Measurements from ENCODE around the gene MYBPHL.

MYBPHL gene

GRCh38 chr1:109261006-109261405, 45.8 kb downstream of the MYBPHL start:
- Histone ChIP-seq H3K9ac (no peak overlapping the region), H3K27me3 (ENCODE audit: control insufficient read depth, insufficient read depth, low read length) (no peaks in the 10 kb centered on the region), H3K27ac (no peak overlapping the region), H3K4me3 (ENCODE audit: low read depth, low read length) (no peak overlapping the region), H3K4me2 (ENCODE audit: low read length) (no peak overlapping the region), H2AFZ (no peak overlapping the region), H3K36me3 (ENCODE audit: control insufficient read depth, insufficient read depth, low read length) (no peaks in the 10 kb centered on the region), H3K9me3 (ENCODE audit: control insufficient read depth, low read length) (no peaks in the 10 kb centered on the region), H3K79me2 (no peaks in the 10 kb centered on the region), H3K4me1 (no peaks in the 10 kb centered on the region)
- TF ChIP-seq CTCF (IDR thresholded peaks at IDR 0.05): no peak

GRCh38 chr1:109259674-109260557, 46.9 kb downstream of the MYBPHL start:
- Histone ChIP-seq H3K9ac (no peak overlapping the region), H3K9me3 (ENCODE audit: control insufficient read depth, low read length) (no peaks in the 10 kb centered on the region), H3K27me3 (ENCODE audit: control insufficient read depth, insufficient read depth, low read length) (no peaks in the 10 kb centered on the region), H3K4me1 (no peaks in the 10 kb centered on the region), H3K4me2 (ENCODE audit: low read length) (no peak overlapping the region), H3K36me3 (ENCODE audit: control insufficient read depth, insufficient read depth, low read length) (no peaks in the 10 kb centered on the region), H3K27ac (no peak overlapping the region), H3K4me3 (ENCODE audit: low read depth, low read length) (no peak overlapping the region), H3K79me2 (no peaks in the 10 kb centered on the region), H2AFZ (no peak overlapping the region)
- TF ChIP-seq CTCF (IDR thresholded peaks at IDR 0.05): no peak

GRCh38 chr1:109258481-109259466, 48.0 kb downstream of the MYBPHL start:
- TF ChIP-seq CTCF (IDR thresholded peaks at IDR 0.05): no peak
- Histone ChIP-seq H3K9ac (no peak overlapping the region), H3K27me3 (ENCODE audit: control insufficient read depth, insufficient read depth, low read length) (no peaks in the 10 kb centered on the region), H3K9me3 (ENCODE audit: control insufficient read depth, low read length) (no peaks in the 10 kb centered on the region), H3K4me2 (ENCODE audit: low read length) (no peak overlapping the region), H2AFZ (no peak overlapping the region), H3K79me2 (no peaks in the 10 kb centered on the region), H3K4me3 (ENCODE audit: low read depth, low read length) (no peak overlapping the region), H3K4me1 (peaks cover 3% of the 10 kb centered on the region), H3K27ac (no peak overlapping the region), H3K36me3 (ENCODE audit: control insufficient read depth, insufficient read depth, low read length) (no peaks in the 10 kb centered on the region)

GRCh38 chr1:109257682-109258421, 49.0 kb downstream of the MYBPHL start:
- Histone ChIP-seq H3K27me3 (ENCODE audit: control insufficient read depth, insufficient read depth, low read length) (no peaks in the 10 kb centered on the region), H3K9me3 (ENCODE audit: control insufficient read depth, low read length) (no peaks in the 10 kb centered on the region), H3K27ac (no peak overlapping the region), H3K4me3 (ENCODE audit: low read depth, low read length) (no peak overlapping the region), H3K79me2 (no peaks in the 10 kb centered on the region), H3K4me2 (ENCODE audit: low read length) (no peak overlapping the region), H2AFZ (no peak overlapping the region), H3K9ac (no peak overlapping the region), H3K4me1 (peaks cover 4% of the 10 kb centered on the region), H3K36me3 (ENCODE audit: control insufficient read depth, insufficient read depth, low read length) (no peaks in the 10 kb centered on the region)
- TF ChIP-seq CTCF (IDR thresholded peaks at IDR 0.05): no peak

All from parathyroid adenoma (tissue), 2 donors.